ENCODE measurements around the gene LGMN.

LGMN gene

GRCh38 chr14:92711976-92712653 is 36.3 kb downstream of the LGMN start:
- H3K4me1 ChIP-seq (ENCODE audit: insufficient read depth, low read length), result no peaks in the 10 kb centered on the region
- peaks cover 34% of the 10 kb centered on the region for H3K36me3 ChIP-seq (ENCODE audit: insufficient read depth, low read length)
- no peaks in the 10 kb centered on the region for H3K9me3 ChIP-seq (ENCODE audit: low read length)
- H2AFZ ChIP-seq (ENCODE audit: low read depth, low read length), result no peak overlapping the region
- no peak overlapping the region for H3K4me3 ChIP-seq (ENCODE audit: low read length)
- no peaks in the 10 kb centered on the region for H3K27me3 ChIP-seq (ENCODE audit: insufficient read depth, low read length)

- no peak overlapping the region for H3K4me3 ChIP-seq (ENCODE audit: low read length)
- H3K4me1 ChIP-seq (ENCODE audit: insufficient read depth, low read length), result no peaks in the 10 kb centered on the region
- H2AFZ ChIP-seq (ENCODE audit: low read depth, low read length), result no peak overlapping the region
- peaks cover 38% of the 10 kb centered on the region for H3K36me3 ChIP-seq (ENCODE audit: insufficient read depth, low read length)
- no peaks in the 10 kb centered on the region for H3K9me3 ChIP-seq (ENCODE audit: low read length)
- H3K27me3 ChIP-seq (ENCODE audit: insufficient read depth, low read length), result no peaks in the 10 kb centered on the region
Measured at GRCh38 chr14:92710001-92710341, 38.5 kb downstream of the LGMN start.

- no peaks in the 10 kb centered on the region for H3K9me3 ChIP-seq (ENCODE audit: low read length)
- no peak overlapping the region for H3K4me3 ChIP-seq (ENCODE audit: low read length)
- no peak overlapping the region for H2AFZ ChIP-seq (ENCODE audit: low read depth, low read length)
- H3K4me1 ChIP-seq (ENCODE audit: insufficient read depth, low read length), result no peaks in the 10 kb centered on the region
- H3K27me3 ChIP-seq (ENCODE audit: insufficient read depth, low read length), result no peaks in the 10 kb centered on the region
- peaks cover 43% of the 10 kb centered on the region for H3K36me3 ChIP-seq (ENCODE audit: insufficient read depth, low read length)
Measured at GRCh38 chr14:92709340-92710000, 39.0 kb downstream of the LGMN start.

GRCh38 chr14:92706386-92706785 is 42.0 kb downstream of the LGMN start:
- Histone ChIP-seq H3K4me3 (ENCODE audit: low read length) (no peak overlapping the region), H3K36me3 (ENCODE audit: insufficient read depth, low read length) (peaks cover 41% of the 10 kb centered on the region), H3K27me3 (ENCODE audit: insufficient read depth, low read length) (no peaks in the 10 kb centered on the region), H2AFZ (ENCODE audit: low read depth, low read length) (no peak overlapping the region), H3K9me3 (ENCODE audit: low read length) (no peaks in the 10 kb centered on the region), H3K4me1 (ENCODE audit: insufficient read depth, low read length) (no peaks in the 10 kb centered on the region)

- Histone ChIP-seq H3K27me3 (ENCODE audit: insufficient read depth, low read length) (no peaks in the 10 kb centered on the region), H3K4me1 (ENCODE audit: insufficient read depth, low read length) (no peaks in the 10 kb centered on the region), H2AFZ (ENCODE audit: low read depth, low read length) (no peak overlapping the region), H3K9me3 (ENCODE audit: low read length) (no peaks in the 10 kb centered on the region), H3K4me3 (ENCODE audit: low read length) (no peak overlapping the region), H3K36me3 (ENCODE audit: insufficient read depth, low read length) (peaks cover 27% of the 10 kb centered on the region)
Measured at GRCh38 chr14:92704821-92705220, 43.6 kb downstream of the LGMN start.

GRCh38 chr14:92704036-92704804 is 44.2 kb downstream of the LGMN start:
- Histone ChIP-seq H2AFZ (ENCODE audit: low read depth, low read length) (no peak overlapping the region), H3K4me1 (ENCODE audit: insufficient read depth, low read length) (no peaks in the 10 kb centered on the region), H3K4me3 (ENCODE audit: low read length) (no peak overlapping the region), H3K36me3 (ENCODE audit: insufficient read depth, low read length) (peaks cover 22% of the 10 kb centered on the region), H3K9me3 (ENCODE audit: low read length) (no peaks in the 10 kb centered on the region), H3K27me3 (ENCODE audit: insufficient read depth, low read length) (no peaks in the 10 kb centered on the region)

GRCh38 chr14:92703516-92703915 is 44.9 kb downstream of the LGMN start:
- Histone ChIP-seq H3K9me3 (ENCODE audit: low read length) (no peaks in the 10 kb centered on the region), H3K4me1 (ENCODE audit: insufficient read depth, low read length) (no peaks in the 10 kb centered on the region), H3K36me3 (ENCODE audit: insufficient read depth, low read length) (peaks cover 21% of the 10 kb centered on the region), H3K27me3 (ENCODE audit: insufficient read depth, low read length) (no peaks in the 10 kb centered on the region), H3K4me3 (ENCODE audit: low read length) (no peak overlapping the region), H2AFZ (ENCODE audit: low read depth, low read length) (no peak overlapping the region)

- H2AFZ ChIP-seq (ENCODE audit: low read depth, low read length), result no peak overlapping the region
Measured at GRCh38 chr14:92702441-92702918, 45.9 kb downstream of the LGMN start.

GRCh38 chr14:92701826-92702225 is 46.6 kb downstream of the LGMN start:
- Histone ChIP-seq H3K27me3 (ENCODE audit: insufficient read depth, low read length) (no peaks in the 10 kb centered on the region), H3K36me3 (ENCODE audit: insufficient read depth, low read length) (peaks cover 21% of the 10 kb centered on the region), H3K4me3 (ENCODE audit: low read length) (no peak overlapping the region), H3K4me1 (ENCODE audit: insufficient read depth, low read length) (no peaks in the 10 kb centered on the region), H2AFZ (ENCODE audit: low read depth, low read length) (no peak overlapping the region), H3K9me3 (ENCODE audit: low read length) (no peaks in the 10 kb centered on the region)

More at GRCh38 chr14:92702441-92702918, 45.9 kb downstream of the LGMN start:
- no peaks in the 10 kb centered on the region for H3K27me3 ChIP-seq (ENCODE audit: insufficient read depth, low read length)
- no peaks in the 10 kb centered on the region for H3K9me3 ChIP-seq (ENCODE audit: low read length)
- H3K36me3 ChIP-seq (ENCODE audit: insufficient read depth, low read length), result peaks cover 21% of the 10 kb centered on the region
- no peak overlapping the region for H3K4me3 ChIP-seq (ENCODE audit: low read length)
- no peaks in the 10 kb centered on the region for H3K4me1 ChIP-seq (ENCODE audit: insufficient read depth, low read length)

GRCh38 chr14:92698393-92698792 is 50.0 kb downstream of the LGMN start:
- no peaks in the 10 kb centered on the region for H3K4me1 ChIP-seq (ENCODE audit: insufficient read depth, low read length)
- no peak overlapping the region for H2AFZ ChIP-seq (ENCODE audit: low read depth, low read length)
- peaks cover 1% of the 10 kb centered on the region for H3K36me3 ChIP-seq (ENCODE audit: insufficient read depth, low read length)
- no peaks in the 10 kb centered on the region for H3K9me3 ChIP-seq (ENCODE audit: low read length)
- no peaks in the 10 kb centered on the region for H3K27me3 ChIP-seq (ENCODE audit: insufficient read depth, low read length)
- no peak overlapping the region for H3K4me3 ChIP-seq (ENCODE audit: low read length)

- Histone ChIP-seq H3K9me3 (ENCODE audit: low read length) (no peaks in the 10 kb centered on the region), H3K4me3 (ENCODE audit: low read length) (no peak overlapping the region), H3K4me1 (ENCODE audit: insufficient read depth, low read length) (no peaks in the 10 kb centered on the region), H3K36me3 (ENCODE audit: insufficient read depth, low read length) (no peaks in the 10 kb centered on the region), H2AFZ (ENCODE audit: low read depth, low read length) (no peak overlapping the region), H3K27me3 (ENCODE audit: insufficient read depth, low read length) (no peaks in the 10 kb centered on the region)
Measured at GRCh38 chr14:92696366-92696765, 52.1 kb downstream of the LGMN start.

- Histone ChIP-seq H3K36me3 (ENCODE audit: insufficient read depth, low read length) (no peaks in the 10 kb centered on the region), H2AFZ (ENCODE audit: low read depth, low read length) (no peak overlapping the region), H3K9me3 (ENCODE audit: low read length) (no peaks in the 10 kb centered on the region), H3K4me1 (ENCODE audit: insufficient read depth, low read length) (no peaks in the 10 kb centered on the region), H3K27me3 (ENCODE audit: insufficient read depth, low read length) (no peaks in the 10 kb centered on the region), H3K4me3 (ENCODE audit: low read length) (no peak overlapping the region)
Measured at GRCh38 chr14:92695562-92695961, 52.9 kb downstream of the LGMN start.

GRCh38 chr14:92694807-92695206 is 53.6 kb downstream of the LGMN start:
- Histone ChIP-seq H3K9me3 (ENCODE audit: low read length) (no peaks in the 10 kb centered on the region), H2AFZ (ENCODE audit: low read depth, low read length) (no peak overlapping the region), H3K36me3 (ENCODE audit: insufficient read depth, low read length) (no peaks in the 10 kb centered on the region), H3K4me3 (ENCODE audit: low read length) (no peak overlapping the region), H3K4me1 (ENCODE audit: insufficient read depth, low read length) (no peaks in the 10 kb centered on the region), H3K27me3 (ENCODE audit: insufficient read depth, low read length) (no peaks in the 10 kb centered on the region)

Measured in neuron (in vitro differentiated cells).